IMR-90 (cell line): ENCODE results near the gene TRIP6. TPM values are rescaled to one million over a fixed set of nuclear protein-coding genes. Genes with fewer than 3 reads are reported as not detected.
"Not testable (repeated sequence)": the region's sequence is repeated elsewhere in the genome, so short reads cannot be mapped to it uniquely, and the experiment has no call there.

ENCODE experiments used
- ATAC-seq: fragments of 200-7000 bp; cut with Tn5 transposase; 2 replicates; pipeline ENCODE4 v1.9.1; 2020; ENCODE audit warnings: low read depth, mild to moderate bottlenecking, moderate library complexity
- BruUV-seq: library from RNA; stranded (reverse); fragments of 400-500 nt; replicated peaks from 2 replicates; lab custom pipeline; 2021; lab: Mats Ljungman, UMichigan
- CTCF ChIA-PET: fragments of 300-600 bp; formaldehyde crosslinking; extraction: SDS; loops from one replicate; lab custom pipeline; 2021; ENCODE audit warnings: antibody characterized with exemption; lab: Yijun Ruan, JAX
- POLR2A ChIA-PET: fragments of 300-600 bp; sonication (Branson Sonifier 250); formaldehyde crosslinking; loops from one replicate; lab custom pipeline; 2022; ENCODE audit warnings: antibody characterized with exemption; ENCODE audit not compliant: unreplicated experiment; lab: Charles Lee
- DNase-seq: peaks from one replicate; pipeline ENCODE4 v3.0.0; 2013
- H2AFZ ChIP-seq: replicated peaks from 2 replicates; pipeline ENCODE3; 2013; ENCODE audit warnings: low read length, mild to moderate bottlenecking; ENCODE audit not compliant: poor library complexity
- H2AK5ac ChIP-seq: 2 replicates; pipeline ENCODE4 v1.6.1; 2013; ENCODE audit warnings: low read depth, low read length, inconsistent platforms
- H2AK9ac ChIP-seq: replicated peaks from 2 replicates; pipeline ENCODE3; 2013; ENCODE audit warnings: mild to moderate bottlenecking, low read depth, low read length, moderate library complexity; ENCODE audit not compliant: poor library complexity
- H2BK120ac ChIP-seq: 2 replicates; pipeline ENCODE4 v1.6.1; 2013; ENCODE audit warnings: low read depth, low read length, inconsistent platforms
- H2BK15ac ChIP-seq: 3 replicates; pipeline ENCODE4 v1.6.1; 2013; ENCODE audit warnings: low read depth, low read length, inconsistent platforms
- H2BK20ac ChIP-seq: 2 replicates; pipeline ENCODE4 v1.6.1; 2013; ENCODE audit warnings: low read depth, mild to moderate bottlenecking, inconsistent platforms, low read length, moderate library complexity
- H2BK5ac ChIP-seq: 2 replicates; pipeline ENCODE4 v1.6.1; 2013; ENCODE audit warnings: mild to moderate bottlenecking, low read depth, low read length, inconsistent platforms; ENCODE audit not compliant: poor library complexity, severe bottlenecking
- H3K14ac ChIP-seq: replicated peaks from 2 replicates; pipeline ENCODE4 v1.6.1; 2013; ENCODE audit warnings: low read depth, low read length, inconsistent platforms
- H3K18ac ChIP-seq: 2 replicates; pipeline ENCODE4 v1.6.1; 2013; ENCODE audit warnings: low read depth, low read length, control low read depth
- H3K23ac ChIP-seq: 2 replicates; pipeline ENCODE4 v1.6.1; 2013; ENCODE audit warnings: low read depth, low read length, inconsistent platforms
- H3K27ac ChIP-seq: 2 replicates; pipeline ENCODE4 v1.5.1; 2013; ENCODE audit warnings: mild to moderate bottlenecking, control low read depth, low read length; ENCODE audit not compliant: insufficient read depth
- H3K27me3 ChIP-seq: 2 replicates; pipeline ENCODE4 v1.6.1; 2013; ENCODE audit warnings: low read length; ENCODE audit not compliant: control insufficient read depth, insufficient read depth
- H3K36me3 ChIP-seq: 2 replicates; pipeline ENCODE4 v1.6.1; 2013; ENCODE audit warnings: low read length, mixed read lengths; ENCODE audit not compliant: control insufficient read depth, insufficient read depth
- H3K4ac ChIP-seq: 2 replicates; pipeline ENCODE4 v1.6.1; 2013; ENCODE audit warnings: low read depth, low read length, inconsistent platforms
- H3K4me1 ChIP-seq: 2 replicates; pipeline ENCODE4 v1.6.1; 2013; ENCODE audit warnings: low read length, mixed read lengths; ENCODE audit not compliant: control insufficient read depth, insufficient read depth
- H3K4me2 ChIP-seq: 2 replicates; pipeline ENCODE4 v1.6.1; 2013; ENCODE audit warnings: low read depth, mild to moderate bottlenecking, control low read depth, low read length, moderate library complexity
- H3K4me3 ChIP-seq: 2 replicates; pipeline ENCODE4 v1.5.1; 2013; ENCODE audit warnings: low read depth, mild to moderate bottlenecking, control low read depth, low read length, moderate library complexity; ENCODE audit not compliant: insufficient read depth
- H3K56ac ChIP-seq: 2 replicates; pipeline ENCODE4 v1.6.1; 2013; ENCODE audit warnings: low read length, inconsistent platforms; ENCODE audit not compliant: insufficient read depth; ENCODE audit errors: extremely low read depth
- H3K79me1 ChIP-seq, 2 experiments: 2 replicates each; pipeline ENCODE4 v1.6.1; 2013; ENCODE audit warnings: low read length in 2 of 2, inconsistent platforms in 1 of 2, low read depth in 1 of 2
- H3K9ac ChIP-seq: 2 replicates; pipeline ENCODE4 v1.6.1; 2013; ENCODE audit warnings: low read depth, low read length, control low read depth
- H3K9me1 ChIP-seq: 2 replicates; pipeline ENCODE4 v1.6.1; 2013; ENCODE audit warnings: low read length, inconsistent platforms; ENCODE audit not compliant: insufficient read depth
- H3K9me3 ChIP-seq: 2 replicates; pipeline ENCODE4 v1.6.1; 2013; ENCODE audit warnings: low read length; ENCODE audit not compliant: control insufficient read depth, insufficient read depth
- H4K20me1 ChIP-seq: 2 replicates; pipeline ENCODE4 v1.6.1; 2013; ENCODE audit warnings: low read length, inconsistent platforms; ENCODE audit not compliant: insufficient read depth
- H4K5ac ChIP-seq: 2 replicates; pipeline ENCODE4 v1.6.1; 2013; ENCODE audit warnings: mild to moderate bottlenecking, low read depth, low read length, control low read depth
- H4K8ac ChIP-seq, 2 experiments: 2 replicates each; pipeline ENCODE4 v1.6.1; 2013; ENCODE audit warnings: low read depth in 2 of 2, low read length in 2 of 2, control low read depth in 1 of 2, inconsistent platforms in 1 of 2
- H4K91ac ChIP-seq: 2 replicates; pipeline ENCODE4 v1.6.1; 2013; ENCODE audit warnings: low read depth, low read length, inconsistent platforms; ENCODE audit not compliant: insufficient read depth
- WGBS, 2 experiments: methylation state at CpG; one replicate each; pipeline versions ENCODE4 v1.1.5 to v1.1.7; 2013; ENCODE audit warnings: missing lambda C conversion rate in 2 of 2; ENCODE audit not compliant: insufficient read length in 1 of 2; ENCODE audit errors: extremely low coverage in 2 of 2; 5-methylcytosine and 5-hydroxymethylcytosine counted together
- dilution Hi-C: fragments of 300-500 bp; cut with HindIII; formaldehyde crosslinking; loops from one replicate; pipeline ENCODE4 v1.14.3; 2018; ENCODE audit warnings: low sequenced_read_pairs; ENCODE audit not compliant: unreplicated experiment
- in situ Hi-C: fragments of 300-500 bp; cut with MboI; formaldehyde crosslinking; loops from 3 replicates; pipeline ENCODE4 v1.14.3; 2019; ENCODE audit warnings: low sequenced_read_pairs, inconsistent platforms, mixed read lengths
- intact Hi-C: fragments of 100-400 bp; cut with micrococcal nuclease; formaldehyde crosslinking; loops from 2 replicates; pipeline ENCODE4 v1.10.0; 2022
- polyA plus RNA-seq, 3 experiments: library from polyadenylated mRNA; depleted of rRNA; stranded (reverse); fragments of >200 nt; gene quantifications; 2 replicates each; pipeline ENCODE4 v1.2.3, GENCODE V29; 2012; ENCODE audit warnings: low replicate concordance in 1 of 3
- total RNA-seq: library from RNA; depleted of rRNA; stranded (reverse); fragments of >200 nt; gene quantifications from 2 replicates; pipeline ENCODE4 v1.2.3, GENCODE V29; 2012

Gene TRIP6
- total and polyA plus RNA-seq, 2 of the 4 experiments (the other 2 are of a cell fraction), result 36.4 to 72.3 TPM

GRCh38 chr7:100854899-100855298, 12.3 kb upstream of the TRIP6 start:
- intact Hi-C loops, result loop anchor here (5.0 kb wide), 2 partner anchors 53 to 243 kb away; partner anchors contain the start of gene MOSPD3
- H3K18ac ChIP-seq, result not testable (repeated sequence)

More at GRCh38 chr7:100854899-100855298, 12.3 kb upstream of the TRIP6 start:
- H2BK5ac ChIP-seq, H3K4me1 ChIP-seq, H3K27ac ChIP-seq, H3K4ac ChIP-seq, H3K9me1 ChIP-seq, H4K91ac ChIP-seq, H3K4me2 ChIP-seq, BruUV-seq, H4K5ac ChIP-seq, CTCF ChIA-PET, H4K8ac ChIP-seq, H3K9ac ChIP-seq, H3K4me3 ChIP-seq, H3K9me3 ChIP-seq, ATAC-seq, H2AK5ac ChIP-seq, H2BK20ac ChIP-seq, DNase-seq, H3K23ac ChIP-seq, dilution Hi-C loops, H2AK9ac ChIP-seq, H2BK120ac ChIP-seq, H2AFZ ChIP-seq, H2BK15ac ChIP-seq, H3K14ac ChIP-seq, H4K20me1 ChIP-seq, H3K56ac ChIP-seq, H3K27me3 ChIP-seq: not testable (repeated sequence)
- WGBS, 2 experiments, result no CpG with 5 or more reads among the region's 9 CpGs
- Histone ChIP-seq H3K36me3 (peaks cover 11% of the 10 kb centered on the region; the same call in 1 of the 2 replicates), H3K79me1 (peaks cover 8 to 17% of the 10 kb centered on the region in 2 experiments)
- in situ Hi-C loops, result loop anchor here (5.0 to 25.0 kb wide), 3 partner anchors 148 to 393 kb away; partner anchors contain the start of genes FBXO24, LRCH4, POP7 and SPACDR
- POLR2A ChIA-PET, result interaction anchor here (0.6 kb wide), 1 partner anchor 304 kb away, joined by 4 read pairs; no protein-coding TSS in a partner anchor
